K562 (cell line): ENCODE measurements around the gene ACOT7. TPM values are rescaled to one million over a fixed set of nuclear protein-coding genes. Genes with fewer than 3 reads are reported as not detected.

Experiments
- BCOR ChIP-seq: fragments of 450-650 bp; IDR thresholded peaks from 2 replicates; pipeline ENCODE4 v1.6.1; 2016
- CBX1 ChIP-seq: sonication (generic); IDR thresholded peaks from 2 replicates; pipeline ENCODE4 v1.6.1; 2016; ENCODE audit warnings: antibody characterized with exemption, low read depth, mild to moderate bottlenecking
- CREB3L1 ChIP-seq: fragments of 450-650 bp; IDR thresholded peaks from 2 replicates; pipeline ENCODE4 v1.6.1; 2014; ENCODE audit warnings: low read depth, mild to moderate bottlenecking, moderate library complexity, borderline replicate concordance
- DIDO1 ChIP-seq: fragments of 450-650 bp; IDR thresholded peaks from 2 replicates; pipeline ENCODE4 v1.6.1; 2016; ENCODE audit warnings: low read depth, missing biosample characterization, missing genetic modification characterization
- EZH2 ChIP-seq: IDR thresholded peaks from 2 replicates; pipeline ENCODE4 v1.6.1; 2012; ENCODE audit warnings: low read depth, mild to moderate bottlenecking, inconsistent platforms, low read length, borderline replicate concordance
- HDAC1 ChIP-seq, 2 experiments: fragments of 450-650 bp; IDR thresholded peaks; 2 replicates each; pipeline ENCODE4 v1.6.1; 2016 to 2017; ENCODE audit warnings: inconsistent platforms in 1 of 2, mild to moderate bottlenecking in 1 of 2, moderate library complexity in 1 of 2
- NR2C2 ChIP-seq, 2 experiments: fragments of 200-800 bp in 1 of 2; sonication (Bioruptor generic) in 1 of 2; sonication (generic) in 1 of 2; formaldehyde crosslinking in 1 of 2; IDR thresholded peaks; 2 replicates each; pipeline versions ENCODE4 v1.6.1 to v1.8.0; 2016 to 2022; ENCODE audit warnings: mild to moderate bottlenecking in 1 of 2, missing compliant biosample characterization in 1 of 2, missing genetic modification characterization in 1 of 2, missing genetic modification reagents in 1 of 2
- SMAD4 ChIP-seq: fragments of 250-450 bp; sonication (Bioruptor Pico); conservative IDR thresholded peaks from 2 replicates; pipeline ENCODE4 v1.8.0; 2021; ENCODE audit warnings: inconsistent platforms, mild to moderate bottlenecking, moderate library complexity
- SP1 ChIP-seq: sonication (generic); formaldehyde crosslinking; IDR thresholded peaks from 2 replicates; pipeline ENCODE4 v1.8.1; 2022; ENCODE audit warnings: mild to moderate bottlenecking, missing genetic modification reagents
- TEAD1 ChIP-seq, 2 experiments: fragments of 450-650 bp in 1 of 2; sonication (generic) in 1 of 2; formaldehyde crosslinking; IDR thresholded peaks; 2 replicates each; pipeline versions ENCODE4 v1.4.0 to v1.8.0; 2020 to 2022; ENCODE audit warnings: mild to moderate bottlenecking in 2 of 2, missing genetic modification reagents in 1 of 2
- ZBTB26 ChIP-seq: fragments of 450-650 bp; formaldehyde crosslinking; IDR thresholded peaks from 2 replicates; pipeline ENCODE4 v1.4.0; 2022; ENCODE audit warnings: missing genetic modification characterization
- ZNF197 ChIP-seq: fragments of 200-800 bp; sonication (Bioruptor generic); IDR thresholded peaks from 2 replicates; pipeline ENCODE4 v1.6.1; 2016; ENCODE audit warnings: low read depth, missing genetic modification characterization, missing compliant biosample characterization
- ZNF282 ChIP-seq: sonication (generic); formaldehyde crosslinking; IDR thresholded peaks from 2 replicates; pipeline ENCODE4 v1.8.1; 2023; ENCODE audit warnings: missing genetic modification reagents
- ZNF592 ChIP-seq: fragments of 450-650 bp; IDR thresholded peaks from 2 replicates; pipeline ENCODE4 v1.6.1; 2017; ENCODE audit warnings: antibody characterized with exemption, mild to moderate bottlenecking
- polyA plus RNA-seq, 8 experiments: library from polyadenylated mRNA; depleted of rRNA in 4 of 8; stranded (reverse) in 5 of 8; unstranded in 3 of 8; fragments of >200 nt; fragmentation: Nextera tagmentation in 2 of 8; fragmentation: Illumina TruSeq in 1 of 8; extraction: Ambion mirVana in 2 of 8; extraction: Trizol in 1 of 8; gene quantifications; 2 replicates each; pipeline versions ENCODE4 v1.2.1 to v1.2.3, GENCODE V29; 2011 to 2014; ENCODE audit warnings: inconsistent platforms in 1 of 8, missing spikeins in 1 of 8
- total RNA-seq, 7 experiments: library from RNA; depleted of rRNA in 6 of 7; stranded (reverse); fragments of >200 nt in 6 of 7; fragmentation: Illumina TruSeq in 2 of 7; extraction: Trizol in 2 of 7; gene quantifications; 2 replicates each; pipeline versions ENCODE4 v1.2.1 to v1.2.3, GENCODE V29; 2011 to 2021; ENCODE audit warnings: low replicate concordance in 1 of 7
- TF ChIP-seq, protein P1 (sequence below), 3 experiments: fragments of 200-800 bp in 1 of 3; fragments of 250-450 bp in 1 of 3; fragments of 450-650 bp in 1 of 3; sonication (Bioruptor Pico) in 1 of 3; sonication (Bioruptor generic) in 1 of 3; formaldehyde crosslinking in 1 of 3; IDR thresholded peaks; 2 replicates each; pipeline versions ENCODE4 v1.6.1 to v1.8.0; 2016 to 2022; ENCODE audit warnings: mild to moderate bottlenecking in 2 of 3, missing genetic modification characterization in 2 of 3, missing compliant biosample characterization in 1 of 3, moderate library complexity in 1 of 3

The ACOT7 gene
- total and polyA plus RNA-seq, 9 of the 15 experiments (the other 6 are each of a cell fraction or from before 2014, with no cell fraction given): 7.0 to 92.6 (median 37.2) TPM

- TF ChIP-seq SP1 (CRISPR knock-in tag): 0 out of 2 replicates have a peak, but pooled peaks have one; percentile 65
- peak in 1 of 2 experiments; percentile 24; a peak in 1 of 4 replicates for TF ChIP-seq TEAD1 (CRISPR knock-in tag; IDR thresholded peaks at IDR 0.05)
- no peak for TF ChIP-seq DIDO1
- TF ChIP-seq ZNF282 (CRISPR knock-in tag): peak; percentile 57; the same call in 1 of the 2 replicates
- no peak for TF ChIP-seq EZH2
- 0 out of 2 replicates have a peak, but pooled peaks have one; percentile 14 for TF ChIP-seq SMAD4 (CRISPR knock-in tag)
- 0 out of 2 replicates have a peak, but pooled peaks have one; percentile 14 for TF ChIP-seq CREB3L1
- peak; percentile 62 for TF ChIP-seq CBX1
- 0 out of 2 replicates have a peak, but pooled peaks have one; percentile 63 for TF ChIP-seq NR2C2 (CRISPR knock-in tag; IDR thresholded peaks at IDR 0.05)
- no peak for TF ChIP-seq NR2C2 (tag; IDR thresholded peaks at IDR 0.05)
- no peak for TF ChIP-seq ZNF197
- peak; percentile 97 for TF ChIP-seq BCOR
- TF ChIP-seq, protein P1, sequence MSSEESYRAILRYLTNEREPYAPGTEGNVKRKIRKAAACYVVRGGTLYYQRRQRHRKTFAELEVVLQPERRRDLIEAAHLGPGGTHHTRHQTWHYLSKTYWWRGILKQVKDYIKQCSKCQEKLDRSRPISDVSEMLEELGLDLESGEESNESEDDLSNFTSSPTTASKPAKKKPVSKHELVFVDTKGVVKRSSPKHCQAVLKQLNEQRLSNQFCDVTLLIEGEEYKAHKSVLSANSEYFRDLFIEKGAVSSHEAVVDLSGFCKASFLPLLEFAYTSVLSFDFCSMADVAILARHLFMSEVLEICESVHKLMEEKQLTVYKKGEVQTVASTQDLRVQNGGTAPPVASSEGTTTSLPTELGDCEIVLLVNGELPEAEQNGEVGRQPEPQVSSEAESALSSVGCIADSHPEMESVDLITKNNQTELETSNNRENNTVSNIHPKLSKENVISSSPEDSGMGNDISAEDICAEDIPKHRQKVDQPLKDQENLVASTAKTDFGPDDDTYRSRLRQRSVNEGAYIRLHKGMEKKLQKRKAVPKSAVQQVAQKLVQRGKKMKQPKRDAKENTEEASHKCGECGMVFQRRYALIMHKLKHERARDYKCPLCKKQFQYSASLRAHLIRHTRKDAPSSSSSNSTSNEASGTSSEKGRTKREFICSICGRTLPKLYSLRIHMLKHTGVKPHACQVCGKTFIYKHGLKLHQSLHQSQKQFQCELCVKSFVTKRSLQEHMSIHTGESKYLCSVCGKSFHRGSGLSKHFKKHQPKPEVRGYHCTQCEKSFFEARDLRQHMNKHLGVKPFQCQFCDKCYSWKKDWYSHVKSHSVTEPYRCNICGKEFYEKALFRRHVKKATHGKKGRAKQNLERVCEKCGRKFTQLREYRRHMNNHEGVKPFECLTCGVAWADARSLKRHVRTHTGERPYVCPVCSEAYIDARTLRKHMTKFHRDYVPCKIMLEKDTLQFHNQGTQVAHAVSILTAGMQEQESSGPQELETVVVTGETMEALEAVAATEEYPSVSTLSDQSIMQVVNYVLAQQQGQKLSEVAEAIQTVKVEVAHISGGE (CRISPR knock-in tag; IDR thresholded peaks at IDR 0.05): 0 out of 6 replicates have a peak, but pooled peaks of 1 of the 3 experiments have one; percentile 26
- TF ChIP-seq ZBTB26 (CRISPR knock-in tag): no peak
- TF ChIP-seq ZNF592: no peak
- peak in 1 of 2 experiments; percentile 26; a peak in 1 of 4 replicates for TF ChIP-seq HDAC1 (IDR thresholded peaks at IDR 0.05)
Observed at GRCh38 chr1:6234502-6235295, 158.9 kb downstream of the ACOT7 start (continued).
